Measurements from ENCODE around the gene STAG2. TPM values are rescaled to one million over a fixed set of nuclear protein-coding genes. Genes with fewer than 3 reads are reported as not detected.
"Not testable (repeated sequence)": the region's sequence is repeated elsewhere in the genome, so short reads cannot be mapped to it uniquely, and the experiment has no call there.

Gene STAG2
- total and polyA plus RNA-seq, 2 experiments from 2014 or later: 29.2 to 51.7 TPM

GRCh38 chrX:124125471-124125870 lies 164.0 kb downstream of the STAG2 start:
- peak; percentile 7 for DNase-seq

GRCh38 chrX:124127496-124127895 lies 166.0 kb downstream of the STAG2 start:
- H3F3A ChIP-seq (ENCODE audit: insufficient read depth): no peaks in the 10 kb centered on the region
- no peak overlapping the region for H3K27ac ChIP-seq
- H2AFZ ChIP-seq: no peak overlapping the region
- no peaks in the 10 kb centered on the region for H3K9me3 ChIP-seq (ENCODE audit: low read depth)
- H3K27me3 ChIP-seq (replicated peaks; ENCODE audit: insufficient read depth): no peaks in the 10 kb centered on the region
- H4K20me1 ChIP-seq (ENCODE audit: insufficient read depth): no peaks in the 10 kb centered on the region
- H3K36me3 ChIP-seq (ENCODE audit: low read depth): no peaks in the 10 kb centered on the region
- H3K9ac ChIP-seq: no peak overlapping the region
- no peaks in the 10 kb centered on the region for H3K4me1 ChIP-seq (ENCODE audit: insufficient read depth)
- H3K4me2 ChIP-seq (ENCODE audit: unreplicated experiment): no peak overlapping the region
- 90 to 95% methylated on average over 7 of the region's 7 CpGs for WGBS, 2 experiments (ENCODE audit: low coverage in 1 of 2, low lambda C conversion rate in 2 of 2, missing lambda C conversion rate in 2 of 2)
- no peaks in the 10 kb centered on the region for H3K79me2 ChIP-seq (ENCODE audit: insufficient read depth)
- no peak for DNase-seq
- no peak overlapping the region for H3K4me3 ChIP-seq
- TF ChIP-seq EZH2 (IDR thresholded peaks at IDR 0.05; ENCODE audit: insufficient read depth, poor library complexity, severe bottlenecking) (no peak), EZH2phosphoT487 (IDR thresholded peaks at IDR 0.05; ENCODE audit: insufficient read depth, low read depth) (no peak)
- no peaks in the 10 kb centered on the region for H3K9me2 ChIP-seq (ENCODE audit: insufficient read depth)
- in situ Hi-C loops (cut with MboI): no loop called here

More at GRCh38 chrX:124125471-124125870, 164.0 kb downstream of the STAG2 start:
- Histone ChIP-seq H3K9me3 (ENCODE audit: low read depth) (no peaks in the 10 kb centered on the region), H3K4me1 (ENCODE audit: insufficient read depth) (no peaks in the 10 kb centered on the region), H3K9ac (no peak overlapping the region), H3K36me3 (ENCODE audit: low read depth) (no peaks in the 10 kb centered on the region), H3K27ac (no peak overlapping the region), H3K9me2 (ENCODE audit: insufficient read depth) (no peaks in the 10 kb centered on the region), H4K20me1 (ENCODE audit: insufficient read depth) (no peaks in the 10 kb centered on the region), H2AFZ (no peak overlapping the region), H3K27me3 (replicated peaks; ENCODE audit: insufficient read depth) (no peaks in the 10 kb centered on the region), H3K79me2 (ENCODE audit: insufficient read depth) (no peaks in the 10 kb centered on the region), H3F3A (ENCODE audit: insufficient read depth) (no peaks in the 10 kb centered on the region), H3K4me2 (ENCODE audit: unreplicated experiment) (no peak overlapping the region), H3K4me3 (no peak overlapping the region)
- in situ Hi-C loops (cut with MboI): no loop called here
- TF ChIP-seq EZH2 (IDR thresholded peaks at IDR 0.05; ENCODE audit: insufficient read depth, poor library complexity, severe bottlenecking) (no peak), EZH2phosphoT487 (IDR thresholded peaks at IDR 0.05; ENCODE audit: insufficient read depth, low read depth) (no peak)
- 15 to 24% methylated on average over 3 of the region's 3 CpGs for WGBS, 2 experiments (ENCODE audit: low coverage in 1 of 2, low lambda C conversion rate in 2 of 2, missing lambda C conversion rate in 2 of 2)

- in situ Hi-C loops (cut with MboI); H3K9ac ChIP-seq; H3K79me2 ChIP-seq (ENCODE audit: insufficient read depth); H3K4me2 ChIP-seq (ENCODE audit: unreplicated experiment); DNase-seq; H3K9me3 ChIP-seq (ENCODE audit: low read depth); H3K4me1 ChIP-seq (ENCODE audit: insufficient read depth); H4K20me1 ChIP-seq (ENCODE audit: insufficient read depth); H3F3A ChIP-seq (ENCODE audit: insufficient read depth); H3K27ac ChIP-seq; H3K4me3 ChIP-seq; H3K27me3 ChIP-seq (replicated peaks; ENCODE audit: insufficient read depth); H3K9me2 ChIP-seq (ENCODE audit: insufficient read depth); H2AFZ ChIP-seq; H3K36me3 ChIP-seq (ENCODE audit: low read depth): not testable (repeated sequence)
- 67 to 76% methylated on average over 3 to 5 of the region's 5 CpGs for WGBS, 2 experiments (ENCODE audit: low coverage in 1 of 2, low lambda C conversion rate in 2 of 2, missing lambda C conversion rate in 2 of 2)
These were observed 170.9 kb downstream of the STAG2 start for GRCh38 chrX:124132437-124132836.

- Histone ChIP-seq H3K79me2 (ENCODE audit: insufficient read depth) (no peaks in the 10 kb centered on the region), H3K4me2 (ENCODE audit: unreplicated experiment) (no peak overlapping the region), H3F3A (ENCODE audit: insufficient read depth) (no peaks in the 10 kb centered on the region), H3K27ac (no peak overlapping the region), H3K9ac (no peak overlapping the region), H3K36me3 (ENCODE audit: low read depth) (no peaks in the 10 kb centered on the region), H3K4me3 (no peak overlapping the region), H3K4me1 (ENCODE audit: insufficient read depth) (no peaks in the 10 kb centered on the region), H3K9me3 (ENCODE audit: low read depth) (no peaks in the 10 kb centered on the region), H3K9me2 (ENCODE audit: insufficient read depth) (no peaks in the 10 kb centered on the region), H2AFZ (no peak overlapping the region), H4K20me1 (ENCODE audit: insufficient read depth) (no peaks in the 10 kb centered on the region), H3K27me3 (replicated peaks; ENCODE audit: insufficient read depth) (no peaks in the 10 kb centered on the region)
- in situ Hi-C loops (cut with MboI): no loop called here
- no peak for DNase-seq
- TF ChIP-seq EZH2phosphoT487 (IDR thresholded peaks at IDR 0.05; ENCODE audit: insufficient read depth, low read depth) (no peak), EZH2 (IDR thresholded peaks at IDR 0.05; ENCODE audit: insufficient read depth, poor library complexity, severe bottlenecking) (no peak)
- 75 to 85% methylated on average over 8 of the region's 8 CpGs for WGBS, 2 experiments (ENCODE audit: low coverage in 1 of 2, low lambda C conversion rate in 2 of 2, missing lambda C conversion rate in 2 of 2)
These were observed 184.2 kb downstream of the STAG2 start for GRCh38 chrX:124145749-124146148.

- no peak overlapping the region for H3K4me2 ChIP-seq (ENCODE audit: unreplicated experiment)
- no peak overlapping the region for H3K4me3 ChIP-seq
- no peak overlapping the region for H3K9ac ChIP-seq
- H3K9me3 ChIP-seq (ENCODE audit: low read depth): no peaks in the 10 kb centered on the region
- H3F3A ChIP-seq (ENCODE audit: insufficient read depth): no peaks in the 10 kb centered on the region
- H3K36me3 ChIP-seq (ENCODE audit: low read depth): no peaks in the 10 kb centered on the region
- no peaks in the 10 kb centered on the region for H3K27me3 ChIP-seq (replicated peaks; ENCODE audit: insufficient read depth)
- no peak overlapping the region for H2AFZ ChIP-seq
- no peak for DNase-seq
- TF ChIP-seq EZH2 (IDR thresholded peaks at IDR 0.05; ENCODE audit: insufficient read depth, poor library complexity, severe bottlenecking) (no peak), EZH2phosphoT487 (IDR thresholded peaks at IDR 0.05; ENCODE audit: insufficient read depth, low read depth) (no peak)
- H3K27ac ChIP-seq: no peak overlapping the region
- H3K4me1 ChIP-seq (ENCODE audit: insufficient read depth): no peaks in the 10 kb centered on the region
- no peaks in the 10 kb centered on the region for H3K79me2 ChIP-seq (ENCODE audit: insufficient read depth)
- in situ Hi-C loops (cut with MboI): no loop called here
- H4K20me1 ChIP-seq (ENCODE audit: insufficient read depth): no peaks in the 10 kb centered on the region
- H3K9me2 ChIP-seq (ENCODE audit: insufficient read depth): no peaks in the 10 kb centered on the region
These were observed 189.7 kb downstream of the STAG2 start for GRCh38 chrX:124151195-124151594.

Other genes starting within 250 kb of the STAG2 start
- gene THOC2, start 228.7 kb upstream of the STAG2 start, total RNA-seq (2014; rRNA removed; shearing (Covaris generic)): 35.8 and 47.8 TPM in 2 replicates
- 47.4 and 53.4 TPM in 2 replicates for gene THOC2, start 228.7 kb upstream of the STAG2 start, polyA plus RNA-seq (2016; fragmentation: Nextera tagmentation; extraction: Ambion mirVana)
- gene XIAP, start 101.7 kb upstream of the STAG2 start, total RNA-seq (2014; rRNA removed; shearing (Covaris generic)): 19.7 and 40.6 TPM in 2 replicates
- 15.3 and 17.3 TPM in 2 replicates for gene XIAP, start 101.7 kb upstream of the STAG2 start, polyA plus RNA-seq (2016; fragmentation: Nextera tagmentation; extraction: Ambion mirVana)

All from GM23248 (cell line).